PC-3 (cell line): ENCODE data around the gene C12orf75.

ENCODE experiments used
- EZH2 ChIP-seq: fragments of 300-600 bp; sonication (generic); IDR thresholded peaks from one replicate; pipeline ENCODE4 v1.6.1; 2017; ENCODE audit warnings: antibody characterized with exemption, mild to moderate bottlenecking, low read length; ENCODE audit not compliant: unreplicated experiment
- EZH2phosphoT487 ChIP-seq: fragments of 300-600 bp; sonication (generic); IDR thresholded peaks from 2 replicates; pipeline ENCODE4 v1.6.1; 2018; ENCODE audit warnings: mild to moderate bottlenecking, antibody characterized with exemption, low read length, borderline replicate concordance
- TF ChIP-seq, protein P1 (sequence below): fragments of 300-600 bp; sonication (generic); conservative IDR thresholded peaks from 2 replicates; pipeline ENCODE4 v1.5.1; 2017; ENCODE audit warnings: antibody characterized with exemption, low read depth, mild to moderate bottlenecking, low read length

DNA sequence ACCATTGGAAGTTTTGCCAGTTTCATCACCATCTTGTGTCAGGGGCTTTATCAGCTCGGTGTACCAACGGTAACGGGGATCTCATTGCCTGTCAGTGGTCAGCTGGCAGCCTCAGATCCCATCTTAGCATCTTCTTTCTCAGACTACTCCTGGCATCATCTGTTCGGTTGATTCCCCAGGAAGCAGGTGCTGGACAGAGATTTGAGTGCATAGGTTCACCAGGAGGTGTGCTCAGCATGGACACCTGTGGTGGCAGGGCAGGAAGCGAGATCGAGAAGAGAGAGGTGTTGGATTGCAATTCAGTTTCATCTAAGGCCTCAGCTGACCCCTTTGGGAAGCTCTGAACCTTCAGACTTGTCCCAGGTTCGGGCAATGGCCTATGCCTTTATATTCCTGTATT lies 76.0 kb downstream of the C12orf75 start:
- TF ChIP-seq, protein P1, sequence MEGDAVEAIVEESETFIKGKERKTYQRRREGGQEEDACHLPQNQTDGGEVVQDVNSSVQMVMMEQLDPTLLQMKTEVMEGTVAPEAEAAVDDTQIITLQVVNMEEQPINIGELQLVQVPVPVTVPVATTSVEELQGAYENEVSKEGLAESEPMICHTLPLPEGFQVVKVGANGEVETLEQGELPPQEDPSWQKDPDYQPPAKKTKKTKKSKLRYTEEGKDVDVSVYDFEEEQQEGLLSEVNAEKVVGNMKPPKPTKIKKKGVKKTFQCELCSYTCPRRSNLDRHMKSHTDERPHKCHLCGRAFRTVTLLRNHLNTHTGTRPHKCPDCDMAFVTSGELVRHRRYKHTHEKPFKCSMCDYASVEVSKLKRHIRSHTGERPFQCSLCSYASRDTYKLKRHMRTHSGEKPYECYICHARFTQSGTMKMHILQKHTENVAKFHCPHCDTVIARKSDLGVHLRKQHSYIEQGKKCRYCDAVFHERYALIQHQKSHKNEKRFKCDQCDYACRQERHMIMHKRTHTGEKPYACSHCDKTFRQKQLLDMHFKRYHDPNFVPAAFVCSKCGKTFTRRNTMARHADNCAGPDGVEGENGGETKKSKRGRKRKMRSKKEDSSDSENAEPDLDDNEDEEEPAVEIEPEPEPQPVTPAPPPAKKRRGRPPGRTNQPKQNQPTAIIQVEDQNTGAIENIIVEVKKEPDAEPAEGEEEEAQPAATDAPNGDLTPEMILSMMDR, result no peak
- TF ChIP-seq EZH2, result no peak
- no peak for TF ChIP-seq EZH2phosphoT487
